DND-41 (cell line): ENCODE measurements around the gene CBR1.

Source experiments
- ATAC-seq: fragments of 200-7000 bp; cut with Tn5 transposase; 3 replicates; pipeline ENCODE4 v1.9.1; 2021; ENCODE audit warnings: low read depth; ENCODE audit not compliant: insufficient read depth
- DNase-seq: peaks from one replicate; pipeline ENCODE4 v3.0.0-alpha.2; 2020
- H2AFZ ChIP-seq: 2 replicates; pipeline ENCODE4 v1.6.0; 2012; ENCODE audit warnings: low read depth, low read length
- H3K27ac ChIP-seq: 2 replicates; pipeline ENCODE4 v1.5.1; 2012; ENCODE audit warnings: low read length, inconsistent platforms
- H3K27me3 ChIP-seq: fragments of 200-600 bp; sonication (generic); 2 replicates; pipeline ENCODE4 v1.6.0; 2012; ENCODE audit warnings: low read length, mild to moderate bottlenecking, inconsistent platforms; ENCODE audit not compliant: insufficient read depth, poor library complexity
- H3K36me3 ChIP-seq: 2 replicates; pipeline ENCODE4 v1.5.1; 2012; ENCODE audit warnings: low read length, inconsistent platforms; ENCODE audit not compliant: insufficient read depth
- H3K4me1 ChIP-seq: 2 replicates; pipeline ENCODE4 v1.5.1; 2012; ENCODE audit warnings: mild to moderate bottlenecking, low read length; ENCODE audit not compliant: insufficient read depth
- H3K4me2 ChIP-seq: 2 replicates; pipeline ENCODE4 v1.6.0; 2012; ENCODE audit warnings: mild to moderate bottlenecking, moderate library complexity, low read length, inconsistent platforms; ENCODE audit not compliant: insufficient read depth
- H3K4me3 ChIP-seq, 2 experiments: fragments of 200-600 bp in 1 of 2; shearing (Covaris generic) in 1 of 2; 2 replicates each; pipeline ENCODE4 v1.5.1; 2012 to 2016; ENCODE audit warnings: inconsistent platforms in 2 of 2, low read length in 2 of 2, mild to moderate bottlenecking in 2 of 2, low read depth in 1 of 2, moderate library complexity in 1 of 2
- H3K79me2 ChIP-seq: 2 replicates; pipeline ENCODE4 v1.6.0; 2012; ENCODE audit warnings: low read length, inconsistent platforms; ENCODE audit not compliant: insufficient read depth
- H3K9ac ChIP-seq: 2 replicates; pipeline ENCODE4 v1.6.0; 2012; ENCODE audit warnings: low read depth, mild to moderate bottlenecking, inconsistent platforms, low read length, moderate library complexity
- H3K9me3 ChIP-seq: 2 replicates; pipeline ENCODE4 v1.5.1; 2012; ENCODE audit warnings: low read length, moderate library complexity, mild to moderate bottlenecking, inconsistent platforms; ENCODE audit not compliant: insufficient read depth, severe bottlenecking
- H4K20me1 ChIP-seq: 2 replicates; pipeline ENCODE4 v1.6.0; 2012; ENCODE audit warnings: low read length; ENCODE audit not compliant: insufficient read depth
- CTCF ChIP-seq: IDR thresholded peaks from 2 replicates; pipeline ENCODE4 v1.5.1; 2012; ENCODE audit warnings: borderline replicate concordance, low read length, moderate library complexity, mild to moderate bottlenecking; ENCODE audit not compliant: poor library complexity, severe bottlenecking; ENCODE audit errors: extremely low read depth
- EZH2 ChIP-seq: IDR thresholded peaks from 3 replicates; pipeline ENCODE4 v1.6.1; 2012; ENCODE audit warnings: borderline replicate concordance, low read depth, mild to moderate bottlenecking, moderate library complexity, low read length, inconsistent platforms; ENCODE audit not compliant: severe bottlenecking

CBR1 gene

GRCh38 chr21:36045993-36046392 lies 23.8 kb upstream of the CBR1 start:
- Histone ChIP-seq H3K79me2 (no peaks in the 10 kb centered on the region), H3K36me3 (peaks cover 78% of the 10 kb centered on the region), H3K4me2 (no peak overlapping the region), H3K27ac (no peak overlapping the region), H3K9ac (no peak overlapping the region), H3K9me3 (no peaks in the 10 kb centered on the region), H3K27me3 (no peaks in the 10 kb centered on the region), H4K20me1 (0 out of 2 replicates have a peak, but pooled peaks cover 4% of the 10 kb centered on the region), H3K4me3 (no peak overlapping the region), H2AFZ (no peak overlapping the region), H3K4me1 (no peaks in the 10 kb centered on the region)
- DNase-seq (no peak), ATAC-seq (no peak)
- TF ChIP-seq CTCF, result no peak
- TF ChIP-seq EZH2, result no peak

DNA sequence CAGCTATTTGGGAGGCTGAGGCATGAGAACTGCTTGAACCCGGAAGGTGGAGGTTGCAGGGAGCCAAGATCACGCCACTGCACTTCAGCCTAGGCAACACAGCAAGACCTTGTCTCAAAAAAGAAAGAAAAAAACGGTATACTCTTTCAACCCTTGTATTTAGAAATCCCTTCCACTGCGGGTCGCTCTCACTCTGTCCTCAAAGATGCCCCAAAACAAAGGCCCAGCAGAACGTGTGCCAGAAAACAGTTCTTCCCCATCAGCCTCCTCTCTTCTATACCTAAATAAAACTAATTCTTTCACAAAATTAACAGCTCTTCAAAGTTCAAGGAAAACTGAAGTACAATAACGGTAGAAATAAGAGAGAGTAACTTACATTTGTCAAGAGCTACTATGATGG lies 22.7 kb upstream of the CBR1 start:
- H4K20me1 ChIP-seq, result 0 out of 2 replicates have a peak, but pooled peaks cover 4% of the 10 kb centered on the region
- no peak overlapping the region for H3K4me2 ChIP-seq
- no peak overlapping the region for H3K27ac ChIP-seq
- H3K4me3 ChIP-seq, result no peak overlapping the region
- no peaks in the 10 kb centered on the region for H3K9me3 ChIP-seq
- H3K9ac ChIP-seq, result no peak overlapping the region
- no peak for TF ChIP-seq EZH2
- no peak for TF ChIP-seq CTCF
- ATAC-seq (no peak), DNase-seq (no peak)
- H3K36me3 ChIP-seq, result peaks cover 72% of the 10 kb centered on the region
- H2AFZ ChIP-seq, result no peak overlapping the region
- H3K4me1 ChIP-seq, result no peaks in the 10 kb centered on the region
- no peaks in the 10 kb centered on the region for H3K79me2 ChIP-seq
- H3K27me3 ChIP-seq, result no peaks in the 10 kb centered on the region

- no peaks in the 10 kb centered on the region for H3K4me1 ChIP-seq
- no peak for TF ChIP-seq CTCF
- no peak for TF ChIP-seq EZH2
- H3K27me3 ChIP-seq, result no peaks in the 10 kb centered on the region
- H4K20me1 ChIP-seq, result 0 out of 2 replicates have a peak, but pooled peaks cover 4% of the 10 kb centered on the region
- no peak overlapping the region for H2AFZ ChIP-seq
- no peak overlapping the region for H3K4me3 ChIP-seq
- H3K9me3 ChIP-seq, result no peaks in the 10 kb centered on the region
- H3K36me3 ChIP-seq, result peaks cover 74% of the 10 kb centered on the region
- H3K79me2 ChIP-seq, result no peaks in the 10 kb centered on the region
- H3K27ac ChIP-seq, result no peak overlapping the region
- H3K4me2 ChIP-seq, result no peak overlapping the region
- H3K9ac ChIP-seq, result no peak overlapping the region
- DNase-seq (no peak), ATAC-seq (no peak)
Observed at GRCh38 chr21:36048357-36048756, 21.5 kb upstream of the CBR1 start.
